ENCODE data around the gene GREB1.

DNA sequence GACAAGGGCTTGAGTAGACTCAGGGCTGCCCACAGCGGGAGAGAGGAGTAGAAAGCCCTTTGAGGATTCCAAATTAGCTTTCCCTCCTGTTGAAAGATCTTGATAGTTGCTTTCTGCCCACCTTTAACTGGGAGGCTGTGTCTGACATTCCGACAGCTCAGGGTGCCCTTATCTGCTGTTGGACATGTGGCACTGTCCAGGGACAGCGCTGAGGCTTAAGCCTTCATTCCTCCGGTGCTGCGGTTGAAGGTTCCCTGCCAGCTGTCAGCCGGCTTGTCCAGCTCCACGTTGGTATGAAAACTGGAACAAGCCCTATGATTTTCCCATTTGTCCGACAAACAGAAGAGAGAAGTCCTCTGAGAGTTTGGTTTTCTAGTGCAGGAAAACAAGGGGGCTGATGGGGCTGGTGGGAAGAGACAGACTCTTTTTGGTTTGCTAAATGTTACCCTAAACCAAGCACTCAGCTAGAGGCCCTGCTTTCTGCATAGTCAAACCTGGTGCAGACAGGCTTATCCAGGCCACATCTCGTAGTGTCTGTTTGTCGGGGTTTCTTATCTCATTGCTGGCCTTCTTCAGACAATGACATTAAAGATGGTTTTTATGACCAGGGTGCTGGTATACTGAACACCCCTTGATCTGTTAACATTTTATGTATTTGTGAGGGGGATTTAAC, 24.5 kb downstream of the GREB1 start:
- TF ChIP-seq, protein P1, sequence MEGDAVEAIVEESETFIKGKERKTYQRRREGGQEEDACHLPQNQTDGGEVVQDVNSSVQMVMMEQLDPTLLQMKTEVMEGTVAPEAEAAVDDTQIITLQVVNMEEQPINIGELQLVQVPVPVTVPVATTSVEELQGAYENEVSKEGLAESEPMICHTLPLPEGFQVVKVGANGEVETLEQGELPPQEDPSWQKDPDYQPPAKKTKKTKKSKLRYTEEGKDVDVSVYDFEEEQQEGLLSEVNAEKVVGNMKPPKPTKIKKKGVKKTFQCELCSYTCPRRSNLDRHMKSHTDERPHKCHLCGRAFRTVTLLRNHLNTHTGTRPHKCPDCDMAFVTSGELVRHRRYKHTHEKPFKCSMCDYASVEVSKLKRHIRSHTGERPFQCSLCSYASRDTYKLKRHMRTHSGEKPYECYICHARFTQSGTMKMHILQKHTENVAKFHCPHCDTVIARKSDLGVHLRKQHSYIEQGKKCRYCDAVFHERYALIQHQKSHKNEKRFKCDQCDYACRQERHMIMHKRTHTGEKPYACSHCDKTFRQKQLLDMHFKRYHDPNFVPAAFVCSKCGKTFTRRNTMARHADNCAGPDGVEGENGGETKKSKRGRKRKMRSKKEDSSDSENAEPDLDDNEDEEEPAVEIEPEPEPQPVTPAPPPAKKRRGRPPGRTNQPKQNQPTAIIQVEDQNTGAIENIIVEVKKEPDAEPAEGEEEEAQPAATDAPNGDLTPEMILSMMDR (IDR thresholded peaks at IDR 0.05) = no peak
- no peak for TF ChIP-seq POLR2A (IDR thresholded peaks at IDR 0.05)

Data from gastroesophageal sphincter (tissue), 3 donors.